22Rv1 (cell line): ENCODE measurements around the gene CCSER1.
"Not testable (repeated sequence)": the region's sequence is repeated elsewhere in the genome, so short reads cannot be mapped to it uniquely, and the experiment has no call there.

Experiments
- H3K27ac ChIP-seq: fragments of 450-650 bp; 2 replicates; pipeline ENCODE4 v1.5.1; 2017
- CTCF ChIP-seq: fragments of 450-650 bp; IDR thresholded peaks from 2 replicates; pipeline ENCODE4 v1.5.1; 2017; ENCODE audit warnings: mild to moderate bottlenecking
- ZFX ChIP-seq: fragments of 450-650 bp; IDR thresholded peaks from 2 replicates; pipeline ENCODE4 v1.6.1; 2017; ENCODE audit warnings: antibody characterized with exemption, borderline replicate concordance

CCSER1 gene

GRCh38 chr4:90290345-90290744 is 163.2 kb downstream of the CCSER1 start:
- no peak overlapping the region for H3K27ac ChIP-seq
- no peak for TF ChIP-seq ZFX
- TF ChIP-seq CTCF: no peak

DNA sequence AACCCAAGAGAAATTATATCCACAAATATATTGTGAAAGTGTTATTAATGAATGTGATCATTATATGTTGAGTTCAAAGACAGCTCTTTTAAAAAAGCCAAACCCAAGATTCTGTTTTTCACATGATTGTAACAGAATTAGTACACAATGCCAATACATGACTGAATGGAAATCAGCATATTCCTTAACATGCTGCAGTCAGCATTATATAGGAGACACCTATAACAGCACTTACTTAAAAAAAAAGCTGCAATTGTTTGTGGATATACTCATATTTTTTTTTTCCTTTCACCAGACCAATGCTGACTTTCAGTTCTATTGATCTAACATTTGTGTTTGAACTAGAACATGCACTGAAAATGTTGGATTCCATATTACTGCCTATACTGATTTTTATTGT is 165.2 kb downstream of the CCSER1 start:
- H3K27ac ChIP-seq: no peak overlapping the region
- TF ChIP-seq ZFX (no peak), CTCF (no peak)

DNA sequence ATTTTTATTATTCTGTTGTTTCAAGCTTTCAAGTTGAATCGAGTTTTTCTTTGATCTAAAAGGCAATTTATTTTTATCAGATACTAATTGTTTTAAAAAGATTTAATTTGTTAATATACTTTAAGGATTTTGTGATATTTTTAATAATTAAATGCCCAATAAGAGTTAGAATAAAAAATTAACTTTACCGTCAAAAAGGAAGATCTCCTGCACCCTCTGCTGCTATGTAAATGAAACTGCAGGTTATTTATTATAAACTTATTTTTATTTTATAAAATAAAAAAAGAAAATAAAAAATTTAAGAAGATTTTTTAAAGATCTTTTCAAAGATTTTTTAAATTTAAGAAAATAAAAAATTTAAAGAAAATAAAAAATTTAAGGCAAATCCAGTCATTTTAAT is 166.1 kb downstream of the CCSER1 start:
- no peak overlapping the region for H3K27ac ChIP-seq
- TF ChIP-seq CTCF: peak; percentile 71
- TF ChIP-seq ZFX: no peak

GRCh38 chr4:90299373-90299772 is 172.2 kb downstream of the CCSER1 start:
- H3K27ac ChIP-seq: no peak overlapping the region
- TF ChIP-seq ZFX (no peak), CTCF (no peak)

- H3K27ac ChIP-seq: no peak overlapping the region
- TF ChIP-seq CTCF (no peak), ZFX (no peak)
Observed at GRCh38 chr4:90306810-90307209, 179.6 kb downstream of the CCSER1 start.

GRCh38 chr4:90317140-90317539 is 189.9 kb downstream of the CCSER1 start:
- not testable (repeated sequence) for H3K27ac ChIP-seq

DNA sequence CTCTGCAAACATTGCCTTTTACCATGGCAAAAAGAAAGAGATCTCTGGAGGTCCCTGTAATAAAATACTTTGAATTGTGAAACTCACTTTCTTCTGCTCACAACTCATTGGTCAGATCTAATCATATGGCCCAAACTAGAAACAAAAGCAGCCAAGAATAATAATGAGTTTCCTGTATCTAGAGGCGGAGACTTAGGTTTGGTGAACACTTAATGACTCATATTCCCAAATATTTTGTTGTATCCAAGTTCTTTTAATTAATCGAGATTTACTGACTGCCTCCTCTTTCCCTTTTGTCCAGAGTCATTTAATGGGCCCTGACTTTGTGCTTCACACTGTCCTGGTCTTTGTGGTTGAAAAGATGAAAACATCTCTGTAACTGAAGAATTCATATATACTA is 190.6 kb downstream of the CCSER1 start:
- H3K27ac ChIP-seq: no peak overlapping the region

More for the DNA sequence above, 190.6 kb downstream of the CCSER1 start:
- no peak for TF ChIP-seq ZFX
- TF ChIP-seq CTCF: no peak
